OCI-LY3 (cell line): ENCODE data around the gene CRTAP.

Source experiments
- EZH2phosphoT487 ChIP-seq: fragments of 200-600 bp; shearing (Covaris generic); IDR thresholded peaks from 2 replicates; pipeline ENCODE4 v1.6.1; 2018; ENCODE audit warnings: antibody characterized with exemption, mixed run types, low read depth
- TF ChIP-seq, protein P1 (sequence below): fragments of 200-600, 300-600 bp; sonication (generic); IDR thresholded peaks from 2 replicates; pipeline ENCODE4 v1.5.1; 2014; ENCODE audit warnings: antibody characterized with exemption, low read length, low read depth

DNA sequence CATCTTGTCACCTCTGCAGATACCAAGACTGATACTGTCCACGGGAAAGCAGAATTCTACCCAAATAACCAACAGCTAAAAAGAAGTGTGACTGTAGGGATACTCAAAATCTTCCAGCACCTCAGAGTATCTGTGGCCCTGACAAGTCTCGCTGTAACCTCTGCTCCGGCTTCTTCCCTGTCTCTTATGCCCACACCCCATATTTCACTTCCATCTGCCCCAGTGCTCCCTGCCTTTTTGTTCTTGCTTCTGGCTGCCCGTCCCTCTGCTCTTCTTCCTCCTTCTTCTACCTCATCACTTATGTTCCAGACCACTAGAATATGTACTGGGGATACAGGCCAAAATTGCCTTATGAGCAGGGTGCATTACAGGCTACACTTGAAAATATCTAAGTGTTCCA lies 45.4 kb downstream of the CRTAP start:
- TF ChIP-seq, protein P1, sequence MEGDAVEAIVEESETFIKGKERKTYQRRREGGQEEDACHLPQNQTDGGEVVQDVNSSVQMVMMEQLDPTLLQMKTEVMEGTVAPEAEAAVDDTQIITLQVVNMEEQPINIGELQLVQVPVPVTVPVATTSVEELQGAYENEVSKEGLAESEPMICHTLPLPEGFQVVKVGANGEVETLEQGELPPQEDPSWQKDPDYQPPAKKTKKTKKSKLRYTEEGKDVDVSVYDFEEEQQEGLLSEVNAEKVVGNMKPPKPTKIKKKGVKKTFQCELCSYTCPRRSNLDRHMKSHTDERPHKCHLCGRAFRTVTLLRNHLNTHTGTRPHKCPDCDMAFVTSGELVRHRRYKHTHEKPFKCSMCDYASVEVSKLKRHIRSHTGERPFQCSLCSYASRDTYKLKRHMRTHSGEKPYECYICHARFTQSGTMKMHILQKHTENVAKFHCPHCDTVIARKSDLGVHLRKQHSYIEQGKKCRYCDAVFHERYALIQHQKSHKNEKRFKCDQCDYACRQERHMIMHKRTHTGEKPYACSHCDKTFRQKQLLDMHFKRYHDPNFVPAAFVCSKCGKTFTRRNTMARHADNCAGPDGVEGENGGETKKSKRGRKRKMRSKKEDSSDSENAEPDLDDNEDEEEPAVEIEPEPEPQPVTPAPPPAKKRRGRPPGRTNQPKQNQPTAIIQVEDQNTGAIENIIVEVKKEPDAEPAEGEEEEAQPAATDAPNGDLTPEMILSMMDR = no peak
- TF ChIP-seq EZH2phosphoT487 = no peak
